ENCODE data around the gene IL36B. TPM values are rescaled to one million over a fixed set of nuclear protein-coding genes. Genes with fewer than 3 reads are reported as not detected.

The IL36B gene
- total and polyA plus RNA-seq, 5 donors from 2014 or later, result not detected

DNA sequence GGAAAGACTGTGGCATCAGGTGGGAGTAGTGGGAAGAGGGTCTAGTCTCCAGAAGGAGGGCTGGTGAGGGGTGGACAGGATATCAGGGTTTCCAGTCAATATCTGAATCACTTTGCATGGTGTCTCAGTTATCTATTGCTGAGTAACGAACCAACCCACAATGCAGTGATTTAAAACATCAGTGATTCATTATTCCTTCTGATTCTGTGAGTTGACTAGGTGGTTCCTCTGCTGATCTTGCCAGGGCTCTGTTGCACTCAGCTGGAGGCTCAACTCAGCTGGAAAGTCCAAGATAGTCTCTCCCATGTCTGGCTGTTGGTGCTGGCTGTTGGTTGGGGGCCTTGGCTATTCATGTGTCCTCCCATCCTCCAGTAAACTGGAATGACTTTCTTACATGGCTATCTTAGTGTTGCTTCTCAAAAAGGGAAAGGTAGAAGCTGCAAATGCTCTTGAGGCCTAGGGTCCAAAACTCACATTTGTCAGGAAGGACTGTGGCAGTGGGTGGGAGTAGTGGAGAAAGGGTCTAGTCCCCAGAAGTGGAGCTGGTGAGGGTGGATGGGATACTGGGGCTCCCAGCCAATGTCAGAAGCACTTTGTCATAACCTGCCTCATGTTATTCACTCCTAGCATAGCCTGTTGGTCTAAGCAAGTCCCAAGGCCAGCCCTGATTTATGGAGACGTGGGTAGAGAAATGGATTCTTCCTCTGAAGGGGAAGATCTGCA lies 29.0 kb upstream of the IL36B start:
- Mint-ChIP-seq H3K4me1 (no peaks in the 10 kb centered on the region), H3K27me3 (peaks cover 26% of the 10 kb centered on the region), H3K4me3 (no peak overlapping the region), H3K36me3 (no peaks in the 10 kb centered on the region), H3K27ac (peak overlapping the region in 1 of 3 donors; percentile 16), H3K9me3 (peaks cover 0 to 8% (median 0%) of the 10 kb centered on the region in 7 donors)
- Histone ChIP-seq H3K9me3 (ENCODE audit: control insufficient read depth in 2 of 2, low read length in 2 of 2) (no peaks in the 10 kb centered on the region), H3K36me3 (ENCODE audit: control insufficient read depth, insufficient read depth, low read length) (no peaks in the 10 kb centered on the region), H3K27me3 (ENCODE audit: control insufficient read depth, insufficient read depth, low read length) (no peaks in the 10 kb centered on the region), H3K27ac (ENCODE audit: insufficient read depth, low read length, poor library complexity, severe bottlenecking) (no peak overlapping the region), H3K4me1 (ENCODE audit: control insufficient read depth, insufficient read depth, low read length, poor library complexity, severe bottlenecking) (no peaks in the 10 kb centered on the region), H3K4me3 (ENCODE audit: low read depth, low read length) (no peak overlapping the region)
- ATAC-seq (ENCODE audit: low read depth in 2 of 2), result no peak
- no peak for DNase-seq

DNA sequence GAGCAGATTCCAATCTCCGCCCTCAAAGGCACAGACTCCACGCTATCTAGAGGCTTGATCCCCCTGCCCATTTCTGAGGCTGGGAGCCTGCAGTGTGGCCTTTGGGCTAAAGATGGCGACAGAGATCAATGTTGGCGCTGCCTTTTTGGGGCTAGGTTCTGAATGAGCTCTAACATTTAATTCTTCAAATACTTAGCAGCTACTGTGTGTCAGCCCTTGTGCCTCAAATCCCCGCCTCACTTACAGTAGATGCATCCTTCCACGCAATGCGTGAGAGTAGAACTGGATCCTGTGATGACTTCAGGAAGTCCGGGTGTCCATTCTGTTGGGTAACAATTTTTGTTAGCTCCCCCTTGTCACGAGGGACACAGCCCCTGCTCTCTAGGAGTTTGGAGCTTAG lies 27.5 kb upstream of the IL36B start:
- H3K27me3 Mint-ChIP-seq, result peaks cover 30% of the 10 kb centered on the region
- peaks cover 0 to 4% (median 1%) of the 10 kb centered on the region in 4 donors for H3K4me1 Mint-ChIP-seq
- Histone ChIP-seq H3K27me3 (ENCODE audit: control insufficient read depth, insufficient read depth, low read length) (no peaks in the 10 kb centered on the region), H3K36me3 (ENCODE audit: control insufficient read depth, insufficient read depth, low read length) (no peaks in the 10 kb centered on the region), H3K4me3 (ENCODE audit: low read depth, low read length) (no peak overlapping the region), H3K4me1 (ENCODE audit: control insufficient read depth, insufficient read depth, low read length, poor library complexity, severe bottlenecking) (no peaks in the 10 kb centered on the region), H3K9me3 (ENCODE audit: control insufficient read depth in 2 of 2, low read length in 2 of 2) (no peaks in the 10 kb centered on the region), H3K27ac (ENCODE audit: insufficient read depth, low read length, poor library complexity, severe bottlenecking) (no peak overlapping the region)
- no peaks in the 10 kb centered on the region for H3K36me3 Mint-ChIP-seq
- no peak overlapping the region for H3K27ac Mint-ChIP-seq
- H3K4me3 Mint-ChIP-seq, result no peak overlapping the region
- H3K9me3 Mint-ChIP-seq, result peaks cover 0 to 7% (median 0%) of the 10 kb centered on the region in 7 donors
- peak in 2 of 3 donors; percentile 27 to 38 for DNase-seq
- ATAC-seq (ENCODE audit: low read depth in 2 of 2), result peak; percentile 47 to 52

DNA sequence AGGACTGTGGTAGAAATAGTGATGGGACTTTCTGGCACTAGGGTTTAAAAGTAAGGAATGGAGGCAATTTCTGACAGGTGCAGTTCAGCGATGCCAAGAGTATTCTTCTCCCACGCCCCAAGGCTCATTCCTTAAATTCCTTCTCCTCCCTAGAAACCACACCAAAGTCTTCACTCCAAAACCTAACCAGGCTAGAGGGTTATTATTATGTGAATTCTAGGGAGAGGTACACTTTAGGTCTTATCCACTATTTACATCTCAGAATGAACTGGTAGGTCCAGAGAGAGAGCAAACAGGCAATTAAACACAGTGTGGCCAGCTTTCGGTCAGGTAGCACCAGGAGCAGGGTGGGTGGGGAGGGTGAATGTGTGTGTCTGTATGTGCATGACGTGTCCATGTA lies 26.5 kb upstream of the IL36B start:
- no peak overlapping the region for H3K27ac ChIP-seq (ENCODE audit: insufficient read depth, low read length, poor library complexity, severe bottlenecking)
- H3K4me1 ChIP-seq (ENCODE audit: control insufficient read depth, insufficient read depth, low read length, poor library complexity, severe bottlenecking), result no peaks in the 10 kb centered on the region
- DNase-seq (no peak), ATAC-seq (ENCODE audit: low read depth in 2 of 2) (no peak)
- H3K4me3 ChIP-seq (ENCODE audit: low read depth, low read length), result no peak overlapping the region
- Mint-ChIP-seq H3K9me3 (peaks cover 0 to 7% (median 0%) of the 10 kb centered on the region in 7 donors), H3K27ac (no peak overlapping the region), H3K27me3 (peaks cover 26% of the 10 kb centered on the region), H3K4me3 (no peak overlapping the region), H3K36me3 (no peaks in the 10 kb centered on the region), H3K4me1 (peaks cover 0 to 9% (median 3%) of the 10 kb centered on the region in 4 donors)
- H3K36me3 ChIP-seq (ENCODE audit: control insufficient read depth, insufficient read depth, low read length), result no peaks in the 10 kb centered on the region
- H3K27me3 ChIP-seq (ENCODE audit: control insufficient read depth, insufficient read depth, low read length), result no peaks in the 10 kb centered on the region
- H3K9me3 ChIP-seq (ENCODE audit: control insufficient read depth in 2 of 2, low read length in 2 of 2), result no peaks in the 10 kb centered on the region

DNA sequence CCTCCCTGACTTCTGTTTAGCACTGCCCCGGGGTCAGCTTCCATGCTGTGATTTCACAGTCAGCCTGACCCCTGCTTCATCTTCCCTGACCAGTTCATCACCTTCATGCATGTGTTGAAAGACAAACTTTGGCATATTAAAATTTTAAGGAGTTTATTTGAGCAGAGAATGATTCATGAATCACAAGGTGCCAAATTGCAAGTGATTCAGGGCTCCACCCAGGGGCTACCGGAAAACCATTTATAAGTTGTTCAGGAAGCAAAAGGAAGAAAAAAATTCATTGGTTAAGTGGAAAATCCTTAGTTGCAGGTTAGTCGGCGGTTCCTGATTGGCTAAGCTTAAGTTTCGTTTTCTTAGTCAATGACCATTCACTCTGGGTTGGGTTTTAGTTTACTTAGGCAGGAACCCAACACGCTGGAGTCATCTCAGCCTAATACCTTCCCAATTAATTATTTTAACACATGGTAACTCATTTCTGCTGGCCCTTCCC lies 25.7 kb upstream of the IL36B start:
- no peak for ATAC-seq (ENCODE audit: low read depth in 2 of 2)
- no peaks in the 10 kb centered on the region for H3K9me3 ChIP-seq (ENCODE audit: control insufficient read depth in 2 of 2, low read length in 2 of 2)

DNA sequence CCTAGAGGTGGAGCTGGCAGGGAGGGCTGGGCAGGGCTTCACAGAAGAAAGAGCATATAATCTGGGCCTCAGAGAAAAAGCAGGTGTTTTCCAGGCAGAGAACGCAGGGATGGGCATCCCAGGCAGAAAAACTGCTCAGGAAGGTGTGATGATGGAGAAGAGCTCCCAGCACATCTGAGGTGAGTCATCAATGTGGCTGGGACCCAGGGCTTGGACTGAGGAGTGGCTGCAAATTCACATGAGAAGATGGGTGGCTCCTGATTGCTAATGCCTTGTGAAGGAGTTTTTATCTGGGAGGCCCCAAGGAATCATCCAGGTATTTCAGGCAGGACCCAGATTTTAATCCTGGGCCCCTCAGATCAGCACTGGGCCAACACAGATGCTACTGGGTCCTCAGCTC lies 25.3 kb upstream of the IL36B start:
- no peaks in the 10 kb centered on the region for H3K27me3 ChIP-seq (ENCODE audit: control insufficient read depth, insufficient read depth, low read length)
- H3K36me3 ChIP-seq (ENCODE audit: control insufficient read depth, insufficient read depth, low read length), result no peaks in the 10 kb centered on the region
- DNase-seq (no peak), ATAC-seq (ENCODE audit: low read depth in 2 of 2) (no peak)
- no peak overlapping the region for H3K4me3 ChIP-seq (ENCODE audit: low read depth, low read length)
- peaks cover 33% of the 10 kb centered on the region for H3K27me3 Mint-ChIP-seq
- peaks cover 0 to 9% (median 3%) of the 10 kb centered on the region in 4 donors for H3K4me1 Mint-ChIP-seq
- H3K27ac Mint-ChIP-seq, result no peak overlapping the region
- H3K9me3 ChIP-seq (ENCODE audit: control insufficient read depth in 2 of 2, low read length in 2 of 2), result no peaks in the 10 kb centered on the region
- no peaks in the 10 kb centered on the region for H3K36me3 Mint-ChIP-seq
- no peak overlapping the region for H3K27ac ChIP-seq (ENCODE audit: insufficient read depth, low read length, poor library complexity, severe bottlenecking)
- no peaks in the 10 kb centered on the region for H3K4me1 ChIP-seq (ENCODE audit: control insufficient read depth, insufficient read depth, low read length, poor library complexity, severe bottlenecking)
- no peak overlapping the region for H3K4me3 Mint-ChIP-seq
- peaks cover 0 to 5% (median 0%) of the 10 kb centered on the region in 7 donors for H3K9me3 Mint-ChIP-seq

More for the DNA sequence above, 25.7 kb upstream of the IL36B start:
- Mint-ChIP-seq H3K27me3 (peaks cover 29% of the 10 kb centered on the region), H3K9me3 (peaks cover 0 to 7% (median 0%) of the 10 kb centered on the region in 7 donors), H3K27ac (no peak overlapping the region), H3K36me3 (no peaks in the 10 kb centered on the region), H3K4me1 (peaks cover 0 to 9% (median 3%) of the 10 kb centered on the region in 4 donors), H3K4me3 (no peak overlapping the region)
- DNase-seq, result no peak
- no peaks in the 10 kb centered on the region for H3K36me3 ChIP-seq (ENCODE audit: control insufficient read depth, insufficient read depth, low read length)
- H3K4me1 ChIP-seq (ENCODE audit: control insufficient read depth, insufficient read depth, low read length, poor library complexity, severe bottlenecking), result no peaks in the 10 kb centered on the region
- H3K27me3 ChIP-seq (ENCODE audit: control insufficient read depth, insufficient read depth, low read length), result no peaks in the 10 kb centered on the region
- H3K27ac ChIP-seq (ENCODE audit: insufficient read depth, low read length, poor library complexity, severe bottlenecking), result no peak overlapping the region
- no peak overlapping the region for H3K4me3 ChIP-seq (ENCODE audit: low read depth, low read length)

DNA sequence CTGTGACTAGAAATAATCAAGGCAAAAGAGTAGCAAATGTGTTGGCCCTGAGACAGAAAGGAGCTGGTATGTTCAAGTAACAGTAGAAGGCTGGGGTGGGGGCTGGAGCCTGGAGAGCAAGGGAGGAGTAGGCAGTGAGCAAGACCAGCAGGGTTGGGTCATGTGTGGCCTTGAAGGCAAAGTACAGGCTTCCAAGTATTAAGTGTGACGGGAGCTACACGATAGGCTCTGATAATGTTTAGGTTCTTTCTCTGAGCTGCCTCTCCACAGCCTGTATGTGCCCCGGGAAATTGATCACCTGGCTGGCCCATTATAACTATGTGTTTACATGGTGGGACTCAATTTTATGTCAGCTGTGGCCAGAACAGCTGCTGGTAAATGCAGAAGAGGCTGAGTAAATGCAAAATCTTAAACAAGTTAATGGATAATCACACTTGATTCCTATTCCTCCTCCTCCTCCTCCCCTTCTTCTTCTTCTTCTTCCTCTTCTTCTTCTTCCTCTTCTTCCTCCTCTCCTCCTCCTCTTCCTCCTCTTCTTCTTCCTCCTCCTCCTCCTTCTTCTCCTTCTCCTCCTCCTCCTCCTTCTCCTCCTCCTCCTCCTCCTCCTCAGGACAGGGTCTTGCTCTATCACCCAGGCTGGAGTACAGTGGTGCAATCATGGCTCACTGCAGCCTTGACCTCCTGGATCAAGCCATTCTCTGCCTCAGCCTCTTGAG lies 24.4 kb upstream of the IL36B start:
- H3K4me1 Mint-ChIP-seq, result peaks cover 0 to 9% (median 3%) of the 10 kb centered on the region in 4 donors
- DNase-seq, result no peak
- H3K27me3 Mint-ChIP-seq, result peaks cover 33% of the 10 kb centered on the region
- H3K36me3 Mint-ChIP-seq, result no peaks in the 10 kb centered on the region
- no peaks in the 10 kb centered on the region for H3K36me3 ChIP-seq (ENCODE audit: control insufficient read depth, insufficient read depth, low read length)
- no peaks in the 10 kb centered on the region for H3K27me3 ChIP-seq (ENCODE audit: control insufficient read depth, insufficient read depth, low read length)
- no peak overlapping the region for H3K4me3 ChIP-seq (ENCODE audit: low read depth, low read length)
- no peak overlapping the region for H3K27ac Mint-ChIP-seq
- H3K27ac ChIP-seq (ENCODE audit: insufficient read depth, low read length, poor library complexity, severe bottlenecking), result no peak overlapping the region
- no peak for ATAC-seq (ENCODE audit: low read depth in 2 of 2)
- H3K9me3 Mint-ChIP-seq, result peaks cover 0 to 5% (median 0%) of the 10 kb centered on the region in 7 donors
- no peaks in the 10 kb centered on the region for H3K9me3 ChIP-seq (ENCODE audit: control insufficient read depth in 2 of 2, low read length in 2 of 2)
- H3K4me1 ChIP-seq (ENCODE audit: control insufficient read depth, insufficient read depth, low read length, poor library complexity, severe bottlenecking), result no peaks in the 10 kb centered on the region
- H3K4me3 Mint-ChIP-seq, result no peak overlapping the region

DNA sequence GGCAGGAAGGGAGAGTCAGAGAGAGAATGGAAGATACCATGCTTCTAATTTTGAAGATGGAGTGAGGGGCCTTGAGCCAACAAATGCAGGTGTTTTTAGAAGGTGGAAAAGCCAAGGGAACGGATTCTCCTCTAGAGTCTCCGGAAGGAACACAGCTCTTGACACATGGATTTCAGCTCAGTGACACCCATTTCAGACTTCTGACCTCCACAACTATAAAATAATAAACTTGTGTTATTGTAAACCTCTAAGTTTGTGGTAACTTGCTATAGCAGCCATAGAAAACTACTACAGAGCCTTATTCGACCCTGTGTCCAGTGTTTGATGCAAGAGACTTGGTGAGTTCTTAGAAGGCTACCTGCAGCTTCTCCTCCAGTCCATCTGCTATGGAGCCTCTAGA lies 22.9 kb upstream of the IL36B start:
- no peak overlapping the region for H3K27ac ChIP-seq (ENCODE audit: insufficient read depth, low read length, poor library complexity, severe bottlenecking)
- DNase-seq (no peak), ATAC-seq (ENCODE audit: low read depth in 2 of 2) (no peak)
- peak overlapping the region in 1 of 3 donors; percentile 39 for H3K27ac Mint-ChIP-seq
- peaks cover 28% of the 10 kb centered on the region for H3K27me3 Mint-ChIP-seq
- no peaks in the 10 kb centered on the region for H3K36me3 ChIP-seq (ENCODE audit: control insufficient read depth, insufficient read depth, low read length)
- no peak overlapping the region for H3K4me3 Mint-ChIP-seq
- H3K27me3 ChIP-seq (ENCODE audit: control insufficient read depth, insufficient read depth, low read length), result no peaks in the 10 kb centered on the region
- H3K4me1 ChIP-seq (ENCODE audit: control insufficient read depth, insufficient read depth, low read length, poor library complexity, severe bottlenecking), result no peaks in the 10 kb centered on the region
- peaks cover 0 to 6% (median 0%) of the 10 kb centered on the region in 7 donors for H3K9me3 Mint-ChIP-seq
- H3K36me3 Mint-ChIP-seq, result no peaks in the 10 kb centered on the region
- peaks cover 0 to 9% (median 3%) of the 10 kb centered on the region in 4 donors for H3K4me1 Mint-ChIP-seq
- H3K4me3 ChIP-seq (ENCODE audit: low read depth, low read length), result no peak overlapping the region
- H3K9me3 ChIP-seq (ENCODE audit: control insufficient read depth in 2 of 2, low read length in 2 of 2), result no peaks in the 10 kb centered on the region

Measured in CD4-positive, CD25-positive, alpha-beta regulatory T cell (primary cell).